ENCODE results near the gene ALDH2.

DNA sequence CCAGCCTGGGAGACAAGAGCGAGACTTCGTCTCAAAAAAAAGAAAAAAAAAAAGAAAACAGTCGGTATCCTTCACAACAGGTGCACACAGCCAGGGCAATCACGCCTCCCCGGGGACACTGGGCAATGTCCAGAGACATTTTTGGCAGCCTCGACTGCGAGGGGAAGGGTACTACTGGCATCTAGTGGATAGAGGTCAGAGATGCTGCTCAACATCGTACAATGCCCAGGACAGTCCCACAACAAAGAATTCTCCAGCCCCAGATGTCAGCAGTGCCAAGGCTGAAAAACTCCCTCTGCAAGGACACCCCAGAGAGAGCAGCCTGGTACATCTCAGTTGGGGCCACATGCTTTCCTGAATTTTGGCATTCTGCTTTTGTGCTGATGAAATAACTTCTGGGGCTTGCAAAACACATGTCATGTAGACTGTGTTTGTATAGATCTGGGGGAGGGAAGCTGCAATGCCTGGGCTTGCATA lies 21.5 kb downstream of the ALDH2 start:
- TF ChIP-seq, protein P1, sequence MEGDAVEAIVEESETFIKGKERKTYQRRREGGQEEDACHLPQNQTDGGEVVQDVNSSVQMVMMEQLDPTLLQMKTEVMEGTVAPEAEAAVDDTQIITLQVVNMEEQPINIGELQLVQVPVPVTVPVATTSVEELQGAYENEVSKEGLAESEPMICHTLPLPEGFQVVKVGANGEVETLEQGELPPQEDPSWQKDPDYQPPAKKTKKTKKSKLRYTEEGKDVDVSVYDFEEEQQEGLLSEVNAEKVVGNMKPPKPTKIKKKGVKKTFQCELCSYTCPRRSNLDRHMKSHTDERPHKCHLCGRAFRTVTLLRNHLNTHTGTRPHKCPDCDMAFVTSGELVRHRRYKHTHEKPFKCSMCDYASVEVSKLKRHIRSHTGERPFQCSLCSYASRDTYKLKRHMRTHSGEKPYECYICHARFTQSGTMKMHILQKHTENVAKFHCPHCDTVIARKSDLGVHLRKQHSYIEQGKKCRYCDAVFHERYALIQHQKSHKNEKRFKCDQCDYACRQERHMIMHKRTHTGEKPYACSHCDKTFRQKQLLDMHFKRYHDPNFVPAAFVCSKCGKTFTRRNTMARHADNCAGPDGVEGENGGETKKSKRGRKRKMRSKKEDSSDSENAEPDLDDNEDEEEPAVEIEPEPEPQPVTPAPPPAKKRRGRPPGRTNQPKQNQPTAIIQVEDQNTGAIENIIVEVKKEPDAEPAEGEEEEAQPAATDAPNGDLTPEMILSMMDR (IDR thresholded peaks at IDR 0.05), result peak in 11 of 12 donors; percentile 19 to 62 (median 48)
- TF ChIP-seq POLR2A (IDR thresholded peaks at IDR 0.05), result no peak
